SIG-M5 treated with dmso at 0.1 percent for 504 hours (cell line): Measurements from ENCODE around the gene AS3MT.
"Not testable (repeated sequence)": the region's sequence is repeated elsewhere in the genome, so short reads cannot be mapped to it uniquely, and the experiment has no call there.

ENCODE experiments used
- DNase-seq: peaks from one replicate; lab custom pipeline; 2025; ENCODE audit not compliant: unreplicated experiment; lab: John Stamatoyannopoulos, UW

The AS3MT gene, protein sequence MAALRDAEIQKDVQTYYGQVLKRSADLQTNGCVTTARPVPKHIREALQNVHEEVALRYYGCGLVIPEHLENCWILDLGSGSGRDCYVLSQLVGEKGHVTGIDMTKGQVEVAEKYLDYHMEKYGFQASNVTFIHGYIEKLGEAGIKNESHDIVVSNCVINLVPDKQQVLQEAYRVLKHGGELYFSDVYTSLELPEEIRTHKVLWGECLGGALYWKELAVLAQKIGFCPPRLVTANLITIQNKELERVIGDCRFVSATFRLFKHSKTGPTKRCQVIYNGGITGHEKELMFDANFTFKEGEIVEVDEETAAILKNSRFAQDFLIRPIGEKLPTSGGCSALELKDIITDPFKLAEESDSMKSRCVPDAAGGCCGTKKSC

DNA sequence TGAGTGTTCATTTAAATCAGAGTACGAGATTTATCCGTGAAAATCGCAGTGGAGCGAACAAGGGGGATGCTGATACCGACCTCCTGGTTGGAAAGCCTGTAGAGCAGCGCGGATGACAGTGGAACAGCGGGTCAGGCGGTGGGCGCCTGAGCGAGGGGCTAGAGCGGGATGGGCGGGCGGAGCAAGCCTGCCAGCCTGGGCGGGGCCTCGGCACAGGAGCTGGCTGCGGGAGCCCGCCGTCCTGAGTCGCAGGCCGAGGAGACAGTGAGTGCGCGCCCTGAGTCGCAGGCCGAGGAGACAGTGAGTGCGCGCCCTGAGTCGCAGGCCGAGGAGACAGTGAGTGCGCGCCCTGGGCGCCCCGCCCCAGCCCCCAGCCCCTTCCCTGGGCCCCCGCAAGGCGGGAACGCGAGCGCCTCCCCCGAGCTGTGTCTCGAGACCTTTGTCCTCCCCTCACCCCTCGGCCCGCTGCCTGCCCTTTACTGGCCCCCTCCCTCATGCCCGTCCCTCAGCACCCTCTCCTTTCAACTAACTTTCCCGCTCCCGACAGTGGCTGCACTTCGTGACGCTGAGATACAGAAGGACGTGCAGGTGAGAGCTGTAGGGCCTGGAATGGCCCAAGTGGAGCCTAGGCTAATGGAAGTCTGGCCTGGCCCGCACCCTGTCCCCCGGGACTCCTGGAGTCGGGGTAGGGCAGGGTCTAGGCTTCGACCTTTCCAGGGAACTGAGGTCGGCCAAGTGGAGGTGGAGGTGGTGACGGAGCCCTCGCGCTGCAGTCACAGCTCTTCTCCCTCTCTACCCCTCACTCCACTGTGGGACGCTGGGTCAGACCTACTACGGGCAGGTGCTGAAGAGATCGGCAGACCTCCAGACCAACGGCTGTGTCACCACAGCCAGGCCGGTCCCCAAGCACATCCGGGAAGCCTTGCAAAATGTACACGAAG is at the start of gene AS3MT:
Gene AS3MT (plus strand): TSS at position 213 of the 941 bp plus-strand sequence. CDS start 123 bp downstream, at position 336.
- DNase-seq: no peak

DNA sequence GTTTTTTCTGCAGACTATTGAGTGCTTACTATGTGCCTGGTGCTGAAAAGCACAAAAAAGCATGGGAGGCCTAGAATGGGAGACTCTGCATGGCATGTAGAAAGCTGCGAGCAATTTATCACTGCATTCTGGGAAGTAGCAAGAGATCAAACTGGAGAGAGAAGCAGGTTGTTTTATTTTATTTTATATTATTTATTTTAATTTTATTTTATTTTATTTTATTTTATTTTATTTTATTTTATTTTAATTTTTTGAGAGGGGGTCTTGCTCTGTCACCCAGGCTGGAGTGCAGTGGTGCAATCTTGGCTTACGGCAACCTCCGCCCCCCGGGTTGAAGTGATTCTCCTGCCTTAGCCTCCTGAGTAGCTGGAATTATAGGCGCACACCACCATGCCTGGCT is 49.3 kb upstream of the AS3MT start:
- DNase-seq: not testable (repeated sequence)

DNA sequence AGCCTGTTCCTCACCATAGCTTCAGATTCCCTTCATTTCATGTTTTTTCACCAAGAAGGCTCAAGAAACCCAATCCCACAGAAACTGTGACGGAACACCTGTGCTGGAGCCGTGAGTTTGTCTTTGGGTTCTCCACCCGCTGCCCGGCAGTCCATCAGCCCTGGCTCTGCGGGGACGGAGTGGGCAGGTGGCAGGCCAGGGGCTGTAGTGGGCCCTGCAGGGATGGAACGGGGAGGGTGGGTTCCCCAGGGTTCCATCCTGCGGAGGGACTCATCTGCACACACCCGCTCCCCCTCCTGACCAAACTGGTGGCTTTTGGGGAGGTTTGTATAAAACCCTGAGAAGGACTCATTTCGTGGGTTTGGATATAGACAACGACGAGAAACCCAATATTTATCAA is 47.0 kb upstream of the AS3MT start:
- no peak for DNase-seq

DNA sequence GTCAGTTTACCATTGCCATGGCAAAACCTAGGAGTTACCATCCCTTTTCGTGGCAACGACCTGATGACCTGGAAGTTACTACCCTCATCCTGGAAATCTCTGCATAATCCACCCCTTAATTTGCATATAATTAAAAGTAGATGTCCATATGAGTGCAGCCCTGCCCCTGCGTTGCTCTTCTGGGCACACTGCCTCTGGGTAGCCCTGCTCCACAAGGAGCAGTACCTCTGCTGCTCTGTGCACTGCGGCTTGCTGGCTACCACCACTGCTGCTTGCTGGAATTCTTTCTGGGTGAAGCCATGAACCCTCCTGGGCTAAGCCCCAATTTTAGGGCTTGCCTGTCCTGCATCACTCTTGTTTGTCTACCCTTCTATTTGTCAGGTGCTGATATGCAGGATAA is 44.6 kb upstream of the AS3MT start:
- no peak for DNase-seq

GRCh38 chr10:102826148-102826796 is 43.0 kb upstream of the AS3MT start:
- DNase-seq: no peak

DNA sequence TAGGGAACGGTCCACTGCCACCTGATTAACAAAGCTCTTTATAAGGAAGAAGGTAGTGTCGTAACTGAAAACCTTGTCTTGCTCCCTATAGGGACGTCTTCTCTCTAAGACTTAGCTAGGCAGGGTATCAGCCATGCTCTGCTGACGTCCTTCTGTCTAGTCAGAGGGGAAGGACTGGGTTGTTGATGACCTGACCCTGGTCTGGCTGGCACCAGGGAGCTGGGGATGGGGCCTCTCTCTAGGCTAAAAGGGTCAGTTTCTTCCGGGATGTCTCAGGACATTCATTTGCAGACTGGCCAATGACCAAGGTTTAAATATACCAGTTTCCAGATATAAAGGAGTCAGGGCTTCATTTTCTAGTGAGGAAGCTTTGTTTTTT is 41.7 kb upstream of the AS3MT start:
- no peak for DNase-seq

DNA sequence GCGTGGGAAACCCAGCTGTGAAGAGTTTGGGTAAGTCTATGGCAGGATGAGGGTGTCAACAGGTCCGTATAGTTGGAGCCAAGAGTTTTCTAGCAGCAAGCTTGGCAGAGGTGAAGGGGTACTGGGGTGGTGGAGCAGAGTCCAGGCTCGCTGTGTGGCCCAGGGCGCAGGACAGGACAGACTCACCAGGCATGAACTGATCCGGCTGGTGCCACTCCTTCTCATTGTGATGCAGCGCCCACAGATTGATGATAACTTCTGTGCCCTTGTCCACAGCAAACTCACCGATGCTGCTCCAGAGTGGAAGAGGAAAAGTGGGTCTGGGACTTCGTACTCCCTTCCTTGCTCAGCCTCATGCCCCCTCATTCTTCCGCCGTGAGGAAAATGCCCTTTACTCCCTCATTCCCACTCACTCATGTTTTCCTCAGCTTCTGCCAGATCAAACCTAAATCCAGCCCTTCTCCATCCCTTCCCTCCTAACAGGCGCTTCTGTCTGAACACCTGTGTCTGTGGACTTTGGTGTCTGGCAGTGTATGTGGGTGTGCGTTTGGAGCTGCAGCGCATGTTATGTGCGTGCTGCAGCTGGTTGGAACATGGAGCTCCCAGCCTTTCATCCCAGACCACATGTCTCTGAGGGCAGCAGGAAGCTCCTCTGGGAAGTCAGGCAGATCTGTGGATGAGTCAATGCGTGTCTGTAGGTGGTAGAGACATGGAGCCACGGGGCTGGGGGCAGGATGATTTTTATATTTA is 37.8 kb upstream of the AS3MT start:
- DNase-seq: no peak

DNA sequence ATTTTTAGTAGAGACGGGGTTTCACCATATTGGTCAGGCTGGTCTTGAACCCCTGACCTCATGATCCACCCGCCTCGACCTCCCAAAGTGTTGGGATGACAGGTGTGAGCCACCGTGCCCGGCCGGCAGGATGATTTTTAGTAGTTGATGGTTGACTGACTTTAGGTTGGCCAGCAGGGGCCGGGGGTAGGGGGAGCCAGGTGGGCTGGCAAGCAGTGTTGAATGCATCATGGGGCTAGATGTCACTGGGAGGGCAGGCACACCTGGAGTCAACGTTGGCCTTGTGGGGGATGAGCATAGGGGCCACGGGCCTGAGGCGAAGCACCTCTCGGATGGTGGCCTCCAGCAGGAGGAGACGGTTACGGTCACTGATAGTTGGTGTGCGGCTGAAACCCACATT is 37.0 kb upstream of the AS3MT start:
- no peak for DNase-seq

DNA sequence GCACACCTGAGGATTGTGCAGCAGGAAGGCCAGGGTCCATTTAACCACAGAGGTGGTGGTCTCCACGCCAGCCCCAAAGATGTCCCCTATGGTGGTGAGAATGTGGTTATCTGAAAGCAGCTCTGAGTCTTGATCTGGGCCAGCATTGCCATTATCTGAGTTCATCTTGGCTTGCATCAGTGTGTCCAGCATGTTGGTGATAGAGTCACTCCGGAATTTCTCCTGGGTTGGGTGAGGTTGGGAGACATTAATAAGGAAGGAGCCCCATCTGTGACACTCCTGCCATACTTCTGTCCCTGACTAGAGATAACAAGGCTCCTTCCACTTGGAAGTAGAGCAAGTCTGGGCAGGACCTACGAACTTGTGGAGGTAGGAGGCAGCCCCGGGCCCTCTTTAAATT is 36.3 kb upstream of the AS3MT start:
- DNase-seq: no peak

DNA sequence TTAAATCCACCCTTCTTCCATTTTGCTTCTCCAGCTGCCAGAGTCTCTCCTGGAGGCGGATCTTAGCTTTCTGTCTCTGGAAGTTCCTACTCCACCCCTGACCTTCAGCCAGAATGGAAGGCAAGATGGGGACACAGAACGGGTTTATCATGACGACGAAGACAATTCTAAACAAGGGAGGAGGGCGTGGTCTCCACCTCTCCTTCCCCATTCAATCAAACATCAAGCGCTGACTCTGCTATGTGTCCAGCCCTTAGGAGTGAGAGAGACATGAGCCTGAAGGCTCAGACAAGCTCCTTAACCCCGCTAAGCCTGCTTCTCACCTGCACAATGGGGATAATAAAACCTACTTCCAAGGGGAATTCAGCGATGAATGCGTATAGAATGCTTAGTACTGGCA is 35.1 kb upstream of the AS3MT start:
- DNase-seq: no peak

- DNase-seq: peak; percentile 60
Measured at GRCh38 chr10:102835007-102835482, 34.2 kb upstream of the AS3MT start.

- DNase-seq: no peak
Measured at GRCh38 chr10:102837230-102837721, 32.0 kb upstream of the AS3MT start, which contains the start of gene CYP17A1. Gene CYP17A1, minus strand, starts transcription at chr10:102837413. Its CDS starts 52 bp downstream, at chr10:102837361.

- peak; percentile 39 for DNase-seq
Measured at GRCh38 chr10:102838276-102838927, 30.9 kb upstream of the AS3MT start.

- no peak for DNase-seq
Measured at GRCh38 chr10:102841827-102842345, 27.4 kb upstream of the AS3MT start.

- DNase-seq: not testable (repeated sequence)
Measured at GRCh38 chr10:102843139-102843538, 26.1 kb upstream of the AS3MT start.

- not testable (repeated sequence) for DNase-seq
Measured at GRCh38 chr10:102844190-102844776, 25.0 kb upstream of the AS3MT start.

- DNase-seq: no peak
Measured at GRCh38 chr10:102845352-102845902, 23.8 kb upstream of the AS3MT start.

DNA sequence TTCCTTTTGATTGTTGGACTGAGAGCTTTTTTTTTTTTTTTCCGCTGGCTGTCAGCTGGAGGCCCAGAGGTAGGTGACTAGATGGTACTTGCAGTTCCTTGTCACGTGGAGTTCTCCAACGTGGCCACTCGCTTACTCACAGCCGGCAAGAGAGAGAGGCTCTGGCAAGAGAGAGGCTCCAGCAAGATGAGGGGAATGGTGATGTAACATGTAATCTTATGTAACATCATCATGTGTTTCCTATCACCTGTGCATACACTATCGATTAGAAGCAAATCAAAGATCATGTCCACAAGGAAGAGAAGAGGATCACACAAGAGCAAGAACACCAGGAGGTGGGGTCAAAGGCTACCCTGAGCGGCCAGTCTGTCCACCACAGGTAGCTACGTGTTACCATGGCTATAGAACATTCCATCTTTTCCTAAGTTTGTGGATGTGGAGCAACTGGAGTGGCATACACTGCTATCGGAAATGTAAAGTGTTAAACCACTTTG is 19.2 kb upstream of the AS3MT start:
- no peak for DNase-seq

DNA sequence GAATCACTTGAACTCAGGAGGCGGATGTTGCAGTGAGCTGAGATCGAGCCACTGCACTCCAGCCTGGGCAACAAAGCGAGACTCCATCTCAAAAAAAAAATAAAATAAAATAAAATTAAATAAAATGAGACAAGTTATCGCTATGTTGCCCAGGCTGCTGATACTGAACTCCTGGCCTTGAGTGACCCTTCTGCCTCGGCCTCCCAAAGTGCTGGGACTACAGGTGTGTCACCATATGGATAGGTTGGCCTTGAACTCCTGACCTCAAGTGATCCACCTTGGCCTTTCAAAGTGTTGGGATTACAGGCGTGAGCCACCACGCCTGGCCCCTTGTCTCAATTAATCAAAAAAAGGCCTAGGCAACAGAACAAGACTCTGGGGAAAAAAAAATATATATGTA is 16.0 kb upstream of the AS3MT start:
- not testable (repeated sequence) for DNase-seq
